Heart right ventricle (tissue), 16 donors: Measurements from ENCODE around the gene LRRC45. TPM values are rescaled to one million over a fixed set of nuclear protein-coding genes. Genes with fewer than 3 reads are reported as not detected.

Experiments
- ATAC-seq, 8 donors: fragments of 200-7000 bp; cut with Tn5 transposase; one replicate each; pipeline ENCODE4 v1.9.1; 2020; ENCODE audit warnings: mild to moderate bottlenecking in 8 of 8, moderate library complexity in 8 of 8, moderate number of reproducible peaks in 1 of 8
- DNase-seq, 2 donors: peaks; one replicate each; pipeline ENCODE4 v3.0.0-alpha.2; 2020
- H3K27ac ChIP-seq, 10 donors: fragments of 200-600 bp; sonication (generic) in 2 of 10; one replicate each; pipeline versions ENCODE4 v1.5.0 to v1.8.0; 2020 to 2022; ENCODE audit warnings: mild to moderate bottlenecking in 3 of 10
- H3K27me3 ChIP-seq, 7 donors: fragments of 200-600 bp; one replicate each; pipeline ENCODE4 v1.8.0; 2021 to 2022; ENCODE audit warnings: mild to moderate bottlenecking in 2 of 7
- H3K36me3 ChIP-seq, 9 donors: fragments of 200-600 bp; sonication (generic) in 1 of 9; one replicate each; pipeline versions ENCODE4 v1.5.0 to v1.8.0; 2020 to 2022; ENCODE audit warnings: mild to moderate bottlenecking in 2 of 9
- H3K4me1 ChIP-seq, 9 donors: fragments of 200-600 bp; sonication (generic) in 1 of 9; one replicate each; pipeline versions ENCODE4 v1.5.0 to v1.8.0; 2020 to 2022; ENCODE audit warnings: mild to moderate bottlenecking in 4 of 9
- H3K4me3 ChIP-seq, 10 donors: fragments of 200-600 bp; sonication (generic) in 2 of 10; one replicate each; pipeline versions ENCODE4 v1.5.0 to v1.8.0; 2020 to 2022; ENCODE audit warnings: mild to moderate bottlenecking in 7 of 10, moderate library complexity in 2 of 10
- H3K9me3 ChIP-seq, 11 donors: fragments of 200-600 bp in 10 of 11; sonication (generic) in 2 of 11; one replicate each; pipeline versions ENCODE4 v1.5.0 to v1.8.0; 2013 to 2022; ENCODE audit warnings: mild to moderate bottlenecking in 2 of 11, control low read depth in 1 of 11, moderate library complexity in 1 of 11
- WGBS, 2 donors: extraction: QIAGEN DNeasy Blood & Tissue Kit; methylation state at CpG; one replicate each; pipeline ENCODE4 v1.1.7; 2013; ENCODE audit warnings: inconsistent platforms in 1 of 2; 5-methylcytosine and 5-hydroxymethylcytosine counted together
- intact Hi-C, 10 donors: fragments of 100-400 bp; cut with DNase I; formaldehyde crosslinking; loops; one replicate each; pipeline versions ENCODE4 v1.11.1 to v1.14.2; 2022
- polyA plus RNA-seq, 2 donors: library from polyadenylated mRNA; stranded (reverse); fragments of 200-250 nt; gene quantifications; one replicate each; pipeline ENCODE4 v1.2.3, GENCODE V29; 2013
- total RNA-seq, 10 donors: library from RNA; stranded (reverse); fragmentation: NEBNext Ultra II Directional in 3 of 10; extraction: Animal tissue kit (Norgen Biotek cat#: 25700) in 3 of 10; gene quantifications; one replicate each; pipeline versions ENCODE4 v1.2.1 to v1.2.4, GENCODE V29; 2021 to 2023
- TF ChIP-seq, protein P1 (sequence below), 9 donors: fragments of 200-600 bp; sonication (generic) in 2 of 9; IDR thresholded peaks; one replicate each; pipeline versions ENCODE4 v1.5.0 to v1.8.0; 2021 to 2022; ENCODE audit warnings: antibody characterized with exemption in 9 of 9, mild to moderate bottlenecking in 5 of 9, moderate library complexity in 1 of 9
- donor health status: Arrhythmogenic right ventricular cardiomyopathy.
- donor health status: ischemic (EF 13 %, LVEDD 7.1; RV severe dilation, severe dysfunction).
- donor health status: healthy with polysubstance abuse.
- donor health status: DM: no; HTN: yes; CAD: no.
- donor health status: DM: no; HTN: no; CAD: no.
- donor health status: ischemic (EF 25% LVEDD 6.9; RV normal size, moderate dysfunction).
- donor health status: ischemic (EF 25% LVEDD 5.7; RV mildly dilated, moderate dysfunction).
- donor health status: healthy.
- donor health status: DM: yes; HTN: yes; CAD: no.
- donor health status: Ischemic cardiomyopathy.
- donor health status: ischemic (EF 35%, LVEDD 5.7; RV mildly dilated, moderate dysfunction).
- donor health status: nonischemic (EF 11% LVEDD 7.7; RV severe dilation, severe dysfunction).
- donor health status: DM: yes; HTN: yes; CAD: no.
- donor health status: PGD.
- donor health status: ischemic (EF 29% LVEDD 5.4; RV normal size, mild dysfunction).
- donor health status: nonischemic (EF 23%, LVEDD 6.1; RV moderate dilation, normal function).

LRRC45 gene
- total and polyA plus RNA-seq, 12 donors: 2.2 to 10.4 (median 3.5) TPM

DNA sequence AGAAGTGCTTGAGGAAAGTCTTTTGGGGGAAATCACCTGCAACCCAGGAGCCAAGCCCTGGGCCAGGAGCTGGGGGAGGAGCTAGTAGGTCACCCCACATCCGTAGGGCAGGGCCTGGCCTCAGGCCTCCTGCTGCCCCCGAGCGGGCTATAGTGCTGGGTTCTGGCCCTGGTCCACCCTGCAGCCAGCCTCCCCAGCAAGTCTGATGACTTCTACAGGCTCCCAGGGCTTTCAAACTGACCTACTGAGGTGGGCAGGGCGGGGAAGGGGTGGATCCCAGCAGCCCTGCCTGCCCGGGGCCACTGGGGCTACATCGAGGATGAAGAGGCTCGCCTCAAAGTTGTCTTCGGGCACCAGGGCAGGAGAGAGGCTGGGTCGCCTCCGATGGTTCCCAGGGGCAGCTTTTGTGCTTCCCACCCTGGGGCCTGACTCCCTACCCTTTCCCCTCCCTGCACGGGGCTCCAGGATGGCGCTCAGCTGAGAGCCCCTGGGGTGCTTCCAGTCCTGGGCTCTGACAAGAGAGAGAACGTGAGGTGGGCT is 5.4 kb upstream of the LRRC45 start:
- TF ChIP-seq, protein P1, sequence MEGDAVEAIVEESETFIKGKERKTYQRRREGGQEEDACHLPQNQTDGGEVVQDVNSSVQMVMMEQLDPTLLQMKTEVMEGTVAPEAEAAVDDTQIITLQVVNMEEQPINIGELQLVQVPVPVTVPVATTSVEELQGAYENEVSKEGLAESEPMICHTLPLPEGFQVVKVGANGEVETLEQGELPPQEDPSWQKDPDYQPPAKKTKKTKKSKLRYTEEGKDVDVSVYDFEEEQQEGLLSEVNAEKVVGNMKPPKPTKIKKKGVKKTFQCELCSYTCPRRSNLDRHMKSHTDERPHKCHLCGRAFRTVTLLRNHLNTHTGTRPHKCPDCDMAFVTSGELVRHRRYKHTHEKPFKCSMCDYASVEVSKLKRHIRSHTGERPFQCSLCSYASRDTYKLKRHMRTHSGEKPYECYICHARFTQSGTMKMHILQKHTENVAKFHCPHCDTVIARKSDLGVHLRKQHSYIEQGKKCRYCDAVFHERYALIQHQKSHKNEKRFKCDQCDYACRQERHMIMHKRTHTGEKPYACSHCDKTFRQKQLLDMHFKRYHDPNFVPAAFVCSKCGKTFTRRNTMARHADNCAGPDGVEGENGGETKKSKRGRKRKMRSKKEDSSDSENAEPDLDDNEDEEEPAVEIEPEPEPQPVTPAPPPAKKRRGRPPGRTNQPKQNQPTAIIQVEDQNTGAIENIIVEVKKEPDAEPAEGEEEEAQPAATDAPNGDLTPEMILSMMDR (IDR thresholded peaks at IDR 0.05): no peak
- Histone ChIP-seq H3K4me3 (no peak overlapping the region), H3K27me3 (no peaks in the 10 kb centered on the region), H3K27ac (no peak overlapping the region), H3K9me3 (no peaks in the 10 kb centered on the region), H3K36me3 (peaks cover 0 to 29% (median 0%) of the 10 kb centered on the region in 9 donors), H3K4me1 (peaks cover 17 to 38% (median 25%) of the 10 kb centered on the region in 9 donors)
- DNase-seq (no peak), ATAC-seq (no peak)
- 78 to 88% methylated on average over 13 of the region's 13 CpGs for WGBS, 2 donors
- intact Hi-C loops: loop anchor here in 3 of 10 donors (2.0 to 5.0 kb wide), 3 partner anchors 51 to 60 kb away; partner anchors contain the start of gene NOTUM (in 1 of the 3)

DNA sequence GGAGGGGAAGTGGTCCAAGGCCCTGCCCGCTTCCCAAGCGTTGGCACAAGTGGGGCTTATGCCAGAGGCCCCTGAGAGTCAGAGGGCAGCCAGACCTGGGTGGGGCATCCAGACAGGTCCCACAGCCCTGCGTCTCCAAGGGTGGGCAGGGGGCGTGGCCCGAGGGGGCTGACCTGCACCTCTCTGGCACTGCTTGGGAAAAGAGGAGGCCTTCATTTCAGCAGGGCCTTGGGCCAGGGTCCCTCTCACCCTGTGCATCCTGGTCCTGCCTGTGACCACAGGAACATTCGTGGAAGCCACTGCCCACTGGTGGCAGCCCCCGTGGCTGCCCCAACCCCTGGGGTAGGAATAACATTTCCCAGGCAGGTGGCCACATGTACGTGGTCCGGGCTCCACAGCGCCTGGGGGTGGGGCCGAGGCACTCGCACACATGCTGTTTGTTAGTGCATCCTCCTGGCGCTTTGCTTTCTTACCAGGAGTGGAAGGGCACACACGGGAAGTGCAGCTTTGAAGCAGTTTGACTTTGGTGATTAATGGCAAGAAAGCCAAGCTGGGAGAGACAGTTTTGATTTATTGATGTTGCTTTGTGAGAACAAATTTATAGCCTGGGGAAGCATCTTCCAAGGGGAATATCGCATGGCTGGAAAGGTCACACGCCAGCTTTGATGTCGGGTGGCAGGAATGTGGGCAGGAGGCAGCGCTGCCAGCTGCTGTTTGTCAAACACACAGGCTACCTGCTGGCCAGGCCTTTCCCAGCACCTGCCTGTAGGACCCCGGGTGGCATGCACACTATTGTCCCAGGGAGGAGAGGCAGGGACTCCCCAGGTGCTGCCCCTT is 4.7 kb upstream of the LRRC45 start:
- intact Hi-C loops: loop anchor here in 2 of 10 donors (5.0 kb wide), 2 partner anchors 56 to 61 kb away; partner anchors contain the start of gene NOTUM (in 1 of the 2)
- H3K36me3 ChIP-seq: peaks cover 0 to 27% (median 0%) of the 10 kb centered on the region in 9 donors
- H3K27me3 ChIP-seq: no peaks in the 10 kb centered on the region
- no peak for ATAC-seq
- peaks cover 12 to 33% (median 22%) of the 10 kb centered on the region in 9 donors for H3K4me1 ChIP-seq
- no peak for DNase-seq
- H3K27ac ChIP-seq: no peak overlapping the region
- H3K9me3 ChIP-seq: no peaks in the 10 kb centered on the region
- no peak overlapping the region for H3K4me3 ChIP-seq
- TF ChIP-seq, protein P1 (IDR thresholded peaks at IDR 0.05): no peak
- WGBS, 2 donors: 77 to 80% methylated on average over 19 of the region's 19 CpGs

DNA sequence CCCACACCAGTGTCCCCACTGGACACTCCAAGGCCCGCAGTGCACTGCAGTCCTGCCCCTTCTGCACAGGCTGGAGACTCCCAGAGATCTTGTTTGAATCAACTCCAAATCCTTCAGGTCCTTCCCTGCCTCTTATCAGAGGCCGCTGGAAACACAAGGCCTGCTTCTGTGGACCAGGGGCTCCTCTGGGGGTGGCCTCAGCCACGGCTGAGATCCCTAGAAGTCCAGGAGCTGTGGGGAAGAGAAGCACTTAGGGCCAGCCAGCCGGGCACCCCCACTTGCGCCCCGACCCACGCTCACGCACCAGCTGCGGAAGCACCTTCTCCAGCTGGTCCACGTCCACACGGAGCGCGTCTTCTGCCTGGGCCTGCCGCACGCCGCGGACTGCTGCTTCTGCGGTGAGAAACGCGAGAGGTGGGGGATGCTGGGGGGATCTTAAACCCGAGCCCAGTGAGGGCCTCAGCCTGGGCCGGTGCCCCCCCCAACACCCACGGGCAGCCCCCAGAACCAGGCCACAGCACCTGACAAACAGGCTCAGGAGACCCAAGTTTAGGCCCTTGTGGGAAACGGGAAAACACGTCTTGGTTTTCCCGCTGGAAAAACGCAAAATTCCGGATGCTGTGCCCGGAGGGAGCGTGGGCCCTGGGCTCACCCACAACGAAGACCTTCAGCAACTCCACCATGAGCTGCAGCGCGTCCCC is 4.0 kb upstream of the LRRC45 start:
- H3K27ac ChIP-seq: no peak overlapping the region
- ATAC-seq (no peak), DNase-seq (no peak)
- H3K4me3 ChIP-seq: no peak overlapping the region
- no peaks in the 10 kb centered on the region for H3K9me3 ChIP-seq
- H3K27me3 ChIP-seq: no peaks in the 10 kb centered on the region
- H3K4me1 ChIP-seq: peaks cover 17 to 33% (median 24%) of the 10 kb centered on the region in 9 donors
- peaks cover 0 to 26% (median 0%) of the 10 kb centered on the region in 9 donors for H3K36me3 ChIP-seq
- intact Hi-C loops: loop anchor here in 2 of 10 donors (5.0 kb wide), 2 partner anchors 57 to 62 kb away; partner anchors contain the start of gene NOTUM (in 1 of the 2)
- 89% methylated on average over 33 of the region's 33 CpGs for WGBS, 2 donors
- TF ChIP-seq, protein P1 (IDR thresholded peaks at IDR 0.05): no peak
